HG02885 (cell line): ENCODE measurements around the gene USP13.

Experiments used
- ATAC-seq: cut with Tn5 transposase; IDR thresholded peaks from one replicate; pipeline ENCODE4 v1.9.1; 2021; ENCODE audit warnings: mild to moderate bottlenecking; ENCODE audit not compliant: unreplicated experiment, poor library complexity

Gene USP13

DNA sequence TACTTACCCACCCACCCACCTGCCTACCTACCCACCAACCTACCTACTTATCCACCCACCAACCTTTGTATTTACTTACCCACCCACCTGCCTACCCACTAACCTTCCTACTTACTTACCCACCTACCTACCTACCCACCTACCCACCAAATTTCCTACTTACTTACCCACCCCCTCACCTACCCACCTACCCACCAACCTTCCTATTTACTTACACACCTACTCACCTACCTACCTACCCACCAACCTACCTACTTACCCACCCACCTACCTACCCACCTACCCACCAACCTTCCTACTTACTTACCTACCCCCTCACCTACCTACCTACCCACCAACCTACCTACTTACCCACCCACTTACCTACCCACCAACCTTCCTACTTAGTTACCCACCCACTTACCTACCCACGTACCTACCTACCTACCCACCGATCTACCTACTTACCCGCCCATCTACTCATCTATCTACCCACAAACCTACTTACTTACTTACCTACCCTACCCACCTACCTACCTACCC lies 179.6 kb downstream of the USP13 start:
- no peak for ATAC-seq

DNA sequence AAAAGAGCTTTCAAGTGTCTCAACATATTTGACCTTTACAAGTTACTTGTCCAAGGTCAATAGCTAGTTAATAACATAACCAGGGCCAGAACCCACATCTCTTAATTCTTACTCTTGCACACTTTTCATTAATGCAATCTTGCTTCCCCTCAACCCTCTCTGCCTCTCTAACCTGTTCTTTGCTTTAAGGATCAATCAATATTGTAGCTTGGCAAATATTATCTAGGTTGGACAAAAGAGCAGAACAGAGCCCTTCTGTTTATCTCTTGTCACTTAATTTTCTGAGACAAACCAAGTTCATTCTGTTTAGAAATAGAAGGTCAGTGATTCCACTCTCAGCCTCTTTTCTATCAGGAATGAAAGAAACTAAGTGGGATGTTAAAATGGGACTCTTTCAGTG lies 180.5 kb downstream of the USP13 start:
- no peak for ATAC-seq

DNA sequence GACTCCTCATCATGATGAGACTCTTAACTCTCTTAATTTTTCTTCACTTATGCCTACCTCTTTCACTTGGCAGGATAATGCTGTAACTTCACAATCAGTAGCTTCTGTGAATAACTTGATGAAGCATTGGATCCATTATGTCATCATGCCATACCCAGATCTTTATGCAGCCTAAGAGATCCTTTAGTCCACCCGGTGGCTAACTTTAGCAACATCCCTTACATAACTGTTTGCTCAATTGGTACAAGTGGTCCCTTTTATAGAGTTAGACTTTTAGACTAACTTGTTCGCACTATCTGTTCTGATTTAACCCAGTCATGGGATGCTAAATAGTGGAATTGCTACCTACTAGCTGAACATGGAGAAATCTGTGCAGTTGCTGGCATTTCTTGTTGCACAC lies 184.5 kb downstream of the USP13 start:
- no peak for ATAC-seq
